ENCODE data around the gene DYNLT5.

DNA sequence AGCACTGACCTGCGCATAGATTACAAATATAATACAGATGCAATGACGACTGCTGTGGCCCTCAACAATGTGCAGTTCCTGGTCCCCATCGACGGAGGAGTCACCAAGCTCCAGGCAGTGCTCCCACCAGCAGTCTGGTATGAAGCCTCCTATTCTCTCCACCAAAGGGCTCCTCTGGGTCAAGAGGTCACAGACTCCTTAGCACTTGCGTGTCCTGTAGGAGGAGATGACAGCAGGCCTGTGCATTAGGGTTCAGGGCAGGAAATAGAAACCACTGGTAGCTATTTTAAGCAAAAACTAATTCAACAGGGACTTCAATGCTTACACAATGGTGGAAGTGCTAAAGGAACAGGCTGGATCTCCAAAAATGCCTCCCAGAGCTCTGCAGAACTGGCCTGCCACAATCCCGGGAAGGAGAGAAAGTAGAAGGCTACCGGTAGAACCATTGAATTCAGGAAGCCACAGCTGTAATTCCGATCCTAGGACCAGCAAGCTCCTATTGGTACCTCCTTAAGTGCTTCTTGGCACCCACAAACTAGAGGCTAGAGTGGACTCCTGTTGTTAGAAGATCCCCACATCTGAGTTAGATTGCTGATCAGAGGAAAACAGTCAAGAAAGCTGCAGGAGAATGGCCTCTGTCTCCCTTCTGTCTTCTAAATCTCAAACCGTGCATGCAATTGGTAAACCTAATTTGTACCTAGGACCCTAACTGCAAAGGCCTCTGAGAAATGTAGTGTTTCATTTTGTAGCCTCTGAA is 12.7 kb upstream of the DYNLT5 start:
- TF ChIP-seq EZH2 (IDR thresholded peaks at IDR 0.05; ENCODE audit: low read length, unreplicated experiment), result no peak
- TF ChIP-seq, protein P1, sequence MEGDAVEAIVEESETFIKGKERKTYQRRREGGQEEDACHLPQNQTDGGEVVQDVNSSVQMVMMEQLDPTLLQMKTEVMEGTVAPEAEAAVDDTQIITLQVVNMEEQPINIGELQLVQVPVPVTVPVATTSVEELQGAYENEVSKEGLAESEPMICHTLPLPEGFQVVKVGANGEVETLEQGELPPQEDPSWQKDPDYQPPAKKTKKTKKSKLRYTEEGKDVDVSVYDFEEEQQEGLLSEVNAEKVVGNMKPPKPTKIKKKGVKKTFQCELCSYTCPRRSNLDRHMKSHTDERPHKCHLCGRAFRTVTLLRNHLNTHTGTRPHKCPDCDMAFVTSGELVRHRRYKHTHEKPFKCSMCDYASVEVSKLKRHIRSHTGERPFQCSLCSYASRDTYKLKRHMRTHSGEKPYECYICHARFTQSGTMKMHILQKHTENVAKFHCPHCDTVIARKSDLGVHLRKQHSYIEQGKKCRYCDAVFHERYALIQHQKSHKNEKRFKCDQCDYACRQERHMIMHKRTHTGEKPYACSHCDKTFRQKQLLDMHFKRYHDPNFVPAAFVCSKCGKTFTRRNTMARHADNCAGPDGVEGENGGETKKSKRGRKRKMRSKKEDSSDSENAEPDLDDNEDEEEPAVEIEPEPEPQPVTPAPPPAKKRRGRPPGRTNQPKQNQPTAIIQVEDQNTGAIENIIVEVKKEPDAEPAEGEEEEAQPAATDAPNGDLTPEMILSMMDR (conservative IDR thresholded peaks at IDR 0.05; ENCODE audit: low read depth, low read length), result no peak
- TF ChIP-seq EZH2phosphoT487 (IDR thresholded peaks at IDR 0.05; ENCODE audit: borderline replicate concordance, low read length), result no peak
